Hepatocyte (in vitro differentiated cells): ENCODE results near the gene KCNQ2.
"Not testable (repeated sequence)": the region's sequence is repeated elsewhere in the genome, so short reads cannot be mapped to it uniquely, and the experiment has no call there.

Experiments
- CTCF ChIP-seq: fragments of 200-600 bp; sonication (generic); IDR thresholded peaks from 2 replicates; pipeline ENCODE4 v1.5.1; 2016; ENCODE audit warnings: antibody characterized with exemption, mild to moderate bottlenecking; ENCODE audit not compliant: poor library complexity
- EZH2 ChIP-seq: fragments of 200-600 bp; sonication (generic); IDR thresholded peaks from 2 replicates; pipeline ENCODE4 v1.6.1; 2016; ENCODE audit warnings: antibody characterized with exemption, mild to moderate bottlenecking, borderline replicate concordance
- EZH2phosphoT487 ChIP-seq: fragments of 200-600 bp; sonication (generic); IDR thresholded peaks from one replicate; pipeline ENCODE4 v1.6.1; 2018; ENCODE audit warnings: antibody characterized with exemption, mild to moderate bottlenecking, low read depth, moderate library complexity; ENCODE audit not compliant: unreplicated experiment, severe bottlenecking

- TF ChIP-seq CTCF, EZH2, EZH2phosphoT487: not testable (repeated sequence)
These were observed 7.4 kb upstream of the KCNQ2 start for GRCh38 chr20:63479695-63480419.
